Fibroblast of the aortic adventitia (primary cell): ENCODE results near the gene CAPNS2. TPM values are rescaled to one million over a fixed set of nuclear protein-coding genes. Genes with fewer than 3 reads are reported as not detected.

ENCODE experiments used
- DNase-seq: peaks from one replicate; pipeline ENCODE4 v3.0.0-alpha.2; 2010; ENCODE audit warnings: low read depth
- H3K4me3 ChIP-seq: 2 replicates; pipeline ENCODE4 v1.5.1; 2011; ENCODE audit warnings: low read depth, mild to moderate bottlenecking, control low read depth, low read length, moderate library complexity
- CTCF ChIP-seq: IDR thresholded peaks from 2 replicates; pipeline ENCODE4 v1.5.1; 2011; ENCODE audit warnings: mild to moderate bottlenecking, low read length, control low read depth, inconsistent platforms; ENCODE audit not compliant: insufficient read depth
- total RNA-seq: library from RNA; depleted of rRNA; stranded (reverse); fragments of >200 nt; gene quantifications from 2 replicates; pipeline ENCODE4 v1.2.3, GENCODE V29; 2012; ENCODE audit warnings: low replicate concordance

Gene CAPNS2
- 1.7 and 2.8 TPM in 2 replicates for total RNA-seq

GRCh38 chr16:55566432-55567175 lies at the start of gene CAPNS2:
TSS of gene CAPNS2 (plus strand) at chr16:55566684. CDS start at chr16:55566757, 73 bp downstream.
- no peak within 1 kb of the TSS for H3K4me3 ChIP-seq
- no peak for DNase-seq
- no peak for TF ChIP-seq CTCF

- no peak for TF ChIP-seq CTCF
- H3K4me3 ChIP-seq, result no peak overlapping the region
- no peak for DNase-seq
These were observed 44.7 kb upstream of the CAPNS2 start for GRCh38 chr16:55521792-55522191.

GRCh38 chr16:55526441-55526840 lies 40.0 kb upstream of the CAPNS2 start:
- no peak for TF ChIP-seq CTCF
- DNase-seq, result peak; percentile 90
- no peak overlapping the region for H3K4me3 ChIP-seq

GRCh38 chr16:55527885-55528284 lies 38.6 kb upstream of the CAPNS2 start:
- DNase-seq, result no peak
- TF ChIP-seq CTCF, result no peak
- no peak overlapping the region for H3K4me3 ChIP-seq

- no peak for TF ChIP-seq CTCF
- no peak overlapping the region for H3K4me3 ChIP-seq
- DNase-seq, result no peak
These were observed 37.5 kb upstream of the CAPNS2 start for GRCh38 chr16:55529018-55529417.

- no peak overlapping the region for H3K4me3 ChIP-seq
- TF ChIP-seq CTCF, result no peak
- DNase-seq, result no peak
These were observed 36.1 kb upstream of the CAPNS2 start for GRCh38 chr16:55530316-55530856.
